GM12891 (cell line): ENCODE data around the gene OR7G1.

Experiments used
- POLR2A ChIP-seq: IDR thresholded peaks from 2 replicates; pipeline ENCODE4 v1.6.1; 2011; ENCODE audit warnings: low read depth, low read length, control low read depth
- POLR2AphosphoS5 ChIP-seq: IDR thresholded peaks from 2 replicates; pipeline ENCODE4 v1.6.1; 2011; ENCODE audit warnings: low read depth, low read length, control low read depth
- SPI1 ChIP-seq: IDR thresholded peaks from 2 replicates; pipeline ENCODE4 v1.6.1; 2011; ENCODE audit warnings: low read depth, low read length, control low read depth
- TAF1 ChIP-seq: IDR thresholded peaks from 2 replicates; pipeline ENCODE4 v1.6.1; 2011; ENCODE audit warnings: low read depth, low read length, control low read depth

DNA sequence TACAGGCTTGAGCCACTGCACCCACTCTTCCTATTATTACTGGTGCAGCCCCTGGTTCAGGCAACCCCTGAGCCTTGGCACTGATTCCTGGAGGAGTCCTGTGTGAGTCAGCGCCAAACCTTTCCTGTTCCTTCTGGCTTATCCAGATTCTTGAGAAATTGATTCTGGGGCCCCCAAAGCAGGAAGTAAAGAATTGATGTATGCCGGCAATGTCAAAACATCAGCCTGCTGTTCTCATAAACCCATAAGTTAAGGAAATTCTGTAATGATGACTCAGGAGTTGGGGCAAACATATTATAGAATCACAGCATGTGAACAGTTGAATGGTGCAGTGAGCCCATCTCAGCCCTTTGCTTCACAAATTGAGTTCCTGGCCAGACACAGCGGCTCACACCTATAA, 12.6 kb upstream of the OR7G1 start:
- TF ChIP-seq TAF1 (no peak), POLR2AphosphoS5 (no peak), POLR2A (no peak), SPI1 (no peak)
